Thymus (tissue), 11 donors: ENCODE data around the gene MCM6. TPM values are rescaled to one million over a fixed set of nuclear protein-coding genes. Genes with fewer than 3 reads are reported as not detected.
"Not testable (repeated sequence)": the region's sequence is repeated elsewhere in the genome, so short reads cannot be mapped to it uniquely, and the experiment has no call there.

Experiments used
- DNase-seq, 9 donors: peaks; one replicate each; pipeline ENCODE4 v3.0.0-alpha.2; 2013; ENCODE audit warnings: low spot score in 9 of 9, low read depth in 6 of 9, missing footprints in 1 of 9
- H3K27ac ChIP-seq, 2 donors: one replicate each; pipeline ENCODE4 v1.5.1; 2013; ENCODE audit warnings: control low read depth in 1 of 2, low read depth in 1 of 2, low read length in 1 of 2, mild to moderate bottlenecking in 1 of 2, moderate library complexity in 1 of 2
- H3K27me3 ChIP-seq, 2 donors: one replicate each; pipeline ENCODE4 v1.5.1; 2013; ENCODE audit warnings: low read length in 1 of 2; ENCODE audit not compliant: control insufficient read depth in 2 of 2, insufficient read depth in 1 of 2
- H3K36me3 ChIP-seq, 2 donors: one replicate each; pipeline ENCODE4 v1.5.1; 2013; ENCODE audit warnings: low read length in 1 of 2, mild to moderate bottlenecking in 1 of 2, moderate library complexity in 1 of 2; ENCODE audit not compliant: control insufficient read depth in 2 of 2, insufficient read depth in 2 of 2
- H3K4me1 ChIP-seq, 2 donors: one replicate each; pipeline ENCODE4 v1.5.1; 2013; ENCODE audit warnings: low read length in 2 of 2; ENCODE audit not compliant: control insufficient read depth in 2 of 2, insufficient read depth in 2 of 2
- H3K4me3 ChIP-seq, 2 donors: one replicate each; pipeline ENCODE4 v1.5.1; 2013; ENCODE audit warnings: low read length in 2 of 2, control low read depth in 1 of 2, mild to moderate bottlenecking in 1 of 2
- H3K9me3 ChIP-seq, 2 donors: one replicate each; pipeline ENCODE4 v1.5.1; 2013; ENCODE audit warnings: low read length in 1 of 2, mild to moderate bottlenecking in 1 of 2; ENCODE audit not compliant: control insufficient read depth in 2 of 2, insufficient read depth in 1 of 2
- WGBS: extraction: QIAGEN DNeasy Blood & Tissue Kit; methylation state at CpG from one replicate; pipeline ENCODE4 v1.1.7; 2013; 5-methylcytosine and 5-hydroxymethylcytosine counted together
- polyA plus RNA-seq: library from polyadenylated mRNA; stranded (reverse); fragments of 200-250 nt; gene quantifications from one replicate; pipeline ENCODE4 v1.2.3, GENCODE V29; 2013
- total RNA-seq: library from RNA; stranded (reverse); fragments of 120-200 nt; gene quantifications from one replicate; pipeline ENCODE4 v1.2.4, GENCODE V29; 2013
- donor health status: healthy.

Gene MCM6
- total and polyA plus RNA-seq, 2 donors, result 19.5 to 52.4 TPM

DNA sequence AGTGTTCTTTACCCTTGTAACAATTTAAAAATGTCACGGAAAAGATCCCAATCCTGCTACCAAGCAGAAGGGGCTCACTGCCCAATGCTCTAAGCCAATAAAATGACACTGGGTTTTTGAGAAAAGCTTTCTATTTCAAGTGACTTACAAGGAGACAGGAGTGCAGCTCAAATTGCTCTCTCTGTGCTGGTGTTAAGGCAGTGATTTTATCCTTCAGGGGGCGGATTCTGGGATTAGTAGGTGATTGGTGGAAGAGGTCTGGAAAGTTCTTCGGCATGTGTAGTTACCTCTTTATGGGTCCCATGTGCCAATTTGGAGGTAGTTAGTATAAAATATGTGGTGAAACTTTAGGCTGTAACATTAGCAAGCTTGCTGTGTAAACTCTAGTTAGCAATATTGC is 27.4 kb upstream of the MCM6 start:
- Histone ChIP-seq H3K27me3 (no peaks in the 10 kb centered on the region), H3K4me1 (no peaks in the 10 kb centered on the region), H3K4me3 (no peak overlapping the region), H3K9me3 (peaks cover 0 to 4% of the 10 kb centered on the region in 2 donors), H3K36me3 (peaks cover 6 to 23% of the 10 kb centered on the region in 2 donors), H3K27ac (no peak overlapping the region)
- DNase-seq, result no peak
- over 99% methylated on average over 3 of the region's 3 CpGs for WGBS

DNA sequence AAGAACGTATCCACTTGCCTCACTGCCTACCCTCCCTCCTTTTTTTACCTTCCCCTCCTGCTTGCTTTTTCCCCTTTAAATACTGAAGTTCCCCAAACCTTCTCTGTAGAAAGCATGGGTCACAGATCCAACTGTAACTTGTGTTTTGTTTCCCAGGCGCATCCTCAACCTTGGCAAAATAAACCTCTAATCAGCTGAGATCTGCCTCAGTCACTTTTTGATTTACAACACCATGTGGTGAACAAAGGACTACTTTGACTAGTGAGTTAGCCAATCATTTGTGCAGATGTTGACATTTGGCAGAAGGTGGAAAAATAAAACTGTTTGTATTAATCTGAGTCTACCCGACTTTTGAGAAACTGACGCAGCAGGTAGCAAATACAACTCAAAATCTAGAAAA is 23.3 kb upstream of the MCM6 start:
- no peak for DNase-seq
- no peak overlapping the region for H3K4me3 ChIP-seq
- H3K27ac ChIP-seq, result no peak overlapping the region
- peaks cover 0 to 6% of the 10 kb centered on the region in 2 donors for H3K9me3 ChIP-seq
- H3K36me3 ChIP-seq, result peaks cover 7 to 8% of the 10 kb centered on the region in 2 donors
- H3K27me3 ChIP-seq, result no peaks in the 10 kb centered on the region
- H3K4me1 ChIP-seq, result no peaks in the 10 kb centered on the region
- 97% methylated on average over 4 of the region's 4 CpGs for WGBS

DNA sequence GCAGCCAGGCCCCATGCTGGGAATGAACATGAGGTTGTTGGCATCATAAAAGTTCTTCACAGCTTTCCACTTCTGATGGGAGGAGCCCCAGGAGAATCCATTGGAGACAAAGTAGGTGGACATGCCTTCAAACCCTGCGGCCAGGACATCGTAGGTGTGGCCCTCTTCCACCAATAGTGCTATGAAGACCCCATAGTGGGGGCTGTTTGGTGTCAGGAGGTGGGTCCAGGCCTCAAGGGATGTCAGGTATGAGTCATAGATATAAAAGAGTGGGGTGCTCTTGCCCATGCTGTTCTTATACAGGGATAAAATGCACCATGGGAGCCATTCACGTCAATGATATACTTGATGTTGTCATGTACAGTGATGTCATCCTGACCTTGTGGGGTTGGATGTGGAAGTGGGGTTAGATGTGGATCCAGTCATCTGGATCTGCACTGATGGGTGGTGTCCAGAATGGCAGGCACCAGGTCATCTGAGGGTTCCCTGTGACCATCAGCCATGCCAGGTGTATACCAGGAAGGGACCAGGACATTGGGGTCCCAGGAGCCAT is 22.1 kb upstream of the MCM6 start:
- Histone ChIP-seq H3K4me3 (no peak overlapping the region), H3K27ac (no peak overlapping the region), H3K27me3 (no peaks in the 10 kb centered on the region), H3K36me3 (peaks cover 0 to 4% of the 10 kb centered on the region in 2 donors), H3K4me1 (no peaks in the 10 kb centered on the region), H3K9me3 (peaks cover 0 to 6% of the 10 kb centered on the region in 2 donors)
- WGBS, result 99% methylated on average over 3 of the region's 3 CpGs
- no peak for DNase-seq

DNA sequence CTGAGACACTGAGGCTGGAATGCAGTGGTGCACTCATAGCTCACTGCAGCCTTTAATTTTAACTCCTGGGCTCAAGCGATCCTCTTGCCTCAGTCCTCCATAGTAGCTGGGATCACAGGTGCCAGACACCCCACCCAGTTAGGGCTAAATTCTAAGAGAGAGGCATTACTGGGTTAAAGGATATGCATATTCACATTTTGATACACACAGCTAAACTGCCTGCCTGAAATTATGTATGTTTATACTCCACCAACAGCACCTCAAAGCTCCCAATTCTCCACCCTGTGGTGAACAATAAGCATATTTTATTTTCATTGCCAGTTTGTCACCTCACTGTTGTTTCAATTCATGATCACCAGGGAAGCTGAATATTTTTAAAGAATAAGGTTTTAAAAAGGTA is 18.7 kb upstream of the MCM6 start:
- 97% methylated on average over 1 of the region's 1 CpG for WGBS
- no peak for DNase-seq
- Histone ChIP-seq H3K9me3 (peaks cover 0 to 6% of the 10 kb centered on the region in 2 donors), H3K4me1 (peaks cover 0 to 3% of the 10 kb centered on the region in 2 donors), H3K4me3 (no peak overlapping the region), H3K27me3 (no peaks in the 10 kb centered on the region), H3K36me3 (peaks cover 0 to 4% of the 10 kb centered on the region in 2 donors), H3K27ac (no peak overlapping the region)

DNA sequence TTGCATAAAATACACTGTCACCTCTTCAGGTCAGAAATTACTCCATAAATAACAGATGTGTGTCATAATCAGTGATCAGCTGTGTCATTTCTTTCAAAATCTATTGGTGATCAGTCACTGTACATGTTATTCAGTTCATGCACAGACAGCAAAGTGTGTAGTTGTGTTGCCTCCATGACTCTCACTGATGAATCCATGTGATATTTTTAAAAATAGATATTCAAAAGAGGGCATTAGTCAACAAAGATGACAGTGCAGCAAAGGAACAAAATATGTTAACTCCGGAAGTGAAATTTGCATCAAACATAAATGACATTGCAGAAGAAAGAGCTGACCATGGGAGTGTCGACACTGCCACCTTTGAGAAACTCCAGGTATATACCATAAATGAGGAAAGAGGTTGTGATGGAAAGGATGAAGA is 17.1 kb upstream of the MCM6 start:
- no peak for DNase-seq
- WGBS, result 96% methylated on average over 2 of the region's 2 CpGs
- no peak overlapping the region for H3K27ac ChIP-seq
- no peaks in the 10 kb centered on the region for H3K27me3 ChIP-seq
- no peaks in the 10 kb centered on the region for H3K36me3 ChIP-seq
- H3K9me3 ChIP-seq, result peaks cover 0 to 3% of the 10 kb centered on the region in 2 donors
- H3K4me3 ChIP-seq, result no peak overlapping the region
- H3K4me1 ChIP-seq, result peaks cover 0 to 4% of the 10 kb centered on the region in 2 donors

DNA sequence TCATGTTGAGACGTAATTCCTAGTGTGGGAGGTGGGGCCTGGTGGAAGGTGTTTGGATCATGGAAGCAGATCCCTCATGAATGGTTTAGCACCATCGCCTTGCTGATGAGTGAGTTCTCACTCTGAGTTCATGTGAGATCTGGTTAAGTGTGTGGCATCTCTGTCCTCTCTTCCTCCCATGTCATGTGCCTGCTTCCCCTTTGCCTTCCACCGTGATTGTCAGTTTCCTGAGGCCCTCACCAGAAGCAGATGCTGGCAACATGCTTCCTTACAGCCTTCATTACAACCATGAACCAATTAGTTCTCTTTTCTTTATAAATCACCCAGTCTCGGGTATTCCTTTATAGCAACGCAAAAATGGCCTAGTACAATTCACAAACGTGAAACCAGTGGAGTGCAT is 14.6 kb upstream of the MCM6 start:
- Histone ChIP-seq H3K4me3 (no peak overlapping the region), H3K9me3 (peaks cover 0 to 14% of the 10 kb centered on the region in 2 donors), H3K36me3 (no peaks in the 10 kb centered on the region), H3K27me3 (no peaks in the 10 kb centered on the region), H3K27ac (no peak overlapping the region), H3K4me1 (peaks cover 0 to 7% of the 10 kb centered on the region in 2 donors)
- no peak for DNase-seq
- 47% methylated on average over 6 of the region's 6 CpGs for WGBS

DNA sequence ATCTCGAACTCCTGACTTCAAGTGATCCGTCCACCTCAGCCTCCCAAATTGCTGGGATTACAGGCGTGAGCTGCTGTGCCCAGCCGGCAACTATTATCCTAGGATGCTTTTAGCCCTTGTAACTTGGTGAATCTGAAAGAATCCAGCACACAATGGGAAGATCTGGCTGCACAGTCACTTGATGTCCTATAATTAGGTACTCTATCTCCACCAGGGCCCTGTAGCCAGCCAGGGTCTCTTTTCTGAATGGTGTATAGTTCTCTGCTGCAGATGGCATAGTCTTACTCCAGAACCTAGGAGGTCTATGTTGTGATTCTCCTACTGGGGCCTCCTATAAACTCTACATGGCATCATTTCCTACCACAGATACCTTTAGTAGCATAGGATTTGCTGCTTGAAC is 13.9 kb upstream of the MCM6 start:
- WGBS, result 94% methylated on average over 4 of the region's 4 CpGs
- Histone ChIP-seq H3K4me3 (no peak overlapping the region), H3K27me3 (no peaks in the 10 kb centered on the region), H3K36me3 (no peaks in the 10 kb centered on the region), H3K4me1 (peaks cover 0 to 7% of the 10 kb centered on the region in 2 donors), H3K27ac (no peak overlapping the region), H3K9me3 (peaks cover 0 to 14% of the 10 kb centered on the region in 2 donors)
- no peak for DNase-seq

DNA sequence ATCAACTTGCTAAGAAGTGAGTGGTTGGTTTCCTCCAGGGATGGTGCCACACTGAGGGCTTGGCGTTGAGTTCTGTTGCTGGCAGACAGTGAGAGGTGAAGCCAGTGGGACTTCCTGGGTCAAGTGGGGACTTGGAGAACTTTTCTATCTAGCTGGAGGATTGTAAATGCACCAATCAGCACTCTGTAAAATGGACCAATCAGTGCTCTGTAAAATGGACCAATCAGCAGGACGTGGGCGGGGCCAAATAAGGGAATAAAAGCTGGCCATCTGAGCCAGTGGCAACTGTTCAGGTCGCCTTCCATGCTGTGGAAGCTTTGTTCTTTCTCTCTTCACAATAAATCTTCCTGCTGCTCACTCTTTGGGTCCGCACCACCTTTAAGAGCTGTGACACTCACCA is 12.3 kb upstream of the MCM6 start:
- not testable (repeated sequence) for H3K4me1 ChIP-seq, H3K27ac ChIP-seq, H3K36me3 ChIP-seq, DNase-seq, H3K4me3 ChIP-seq, H3K27me3 ChIP-seq
- peaks cover 0 to 14% of the 10 kb centered on the region in 2 donors for H3K9me3 ChIP-seq
- 97% methylated on average over 5 of the region's 5 CpGs for WGBS

DNA sequence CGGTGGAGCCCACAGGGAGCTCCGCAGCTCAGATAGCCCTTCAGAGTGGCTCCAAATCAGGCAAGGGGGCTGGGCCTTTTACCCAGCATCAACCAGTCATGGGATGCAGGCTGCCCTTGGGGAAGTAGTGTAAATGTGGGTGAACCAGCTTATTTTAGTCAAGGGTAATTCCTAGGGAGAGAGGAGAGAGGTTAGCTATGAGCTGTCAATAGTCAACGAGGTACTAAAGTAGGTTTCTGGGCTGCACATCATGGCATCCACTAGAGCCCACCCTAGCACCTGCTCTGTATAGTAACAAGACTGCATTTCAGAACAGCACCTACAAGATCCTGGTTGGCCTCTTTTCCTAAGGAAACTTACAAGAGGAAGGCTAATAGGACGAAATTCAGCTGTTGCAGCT is 9.5 kb upstream of the MCM6 start:
- H3K4me3 ChIP-seq, result no peak overlapping the region
- no peak overlapping the region for H3K27ac ChIP-seq
- DNase-seq, result no peak
- H3K36me3 ChIP-seq, result no peaks in the 10 kb centered on the region
- WGBS, result 97% methylated on average over 4 of the region's 4 CpGs
- peaks cover 0 to 14% of the 10 kb centered on the region in 2 donors for H3K9me3 ChIP-seq
- H3K27me3 ChIP-seq, result no peaks in the 10 kb centered on the region
- H3K4me1 ChIP-seq, result peaks cover 0 to 7% of the 10 kb centered on the region in 2 donors
